Measurements from ENCODE around the gene KPNB1.

KPNB1 gene

GRCh38 chr17:47629826-47630225 lies 19.9 kb upstream of the KPNB1 start:
- Mint-ChIP-seq H3K9me3 (no peaks in the 10 kb centered on the region), H3K4me3 (no peak overlapping the region)

GRCh38 chr17:47630614-47631013 lies 19.1 kb upstream of the KPNB1 start:
- no peaks in the 10 kb centered on the region for H3K4me1 Mint-ChIP-seq

More at GRCh38 chr17:47629826-47630225, 19.9 kb upstream of the KPNB1 start:
- Mint-ChIP-seq H3K36me3 (peaks cover 3% of the 10 kb centered on the region), H3K27me3 (no peaks in the 10 kb centered on the region), H3K27ac (no peak overlapping the region), H3K4me1 (no peaks in the 10 kb centered on the region)

GRCh38 chr17:47632991-47633390 lies 16.7 kb upstream of the KPNB1 start:
- no peak overlapping the region for H3K27ac Mint-ChIP-seq
- H3K9me3 Mint-ChIP-seq, result no peaks in the 10 kb centered on the region
- no peak overlapping the region for H3K4me3 Mint-ChIP-seq
- H3K27me3 Mint-ChIP-seq, result no peaks in the 10 kb centered on the region
- H3K4me1 Mint-ChIP-seq, result peaks cover 6% of the 10 kb centered on the region
- peaks cover 3% of the 10 kb centered on the region for H3K36me3 Mint-ChIP-seq

More at GRCh38 chr17:47630614-47631013, 19.1 kb upstream of the KPNB1 start:
- no peaks in the 10 kb centered on the region for H3K9me3 Mint-ChIP-seq
- H3K27ac Mint-ChIP-seq, result no peak overlapping the region
- H3K4me3 Mint-ChIP-seq, result no peak overlapping the region
- H3K27me3 Mint-ChIP-seq, result no peaks in the 10 kb centered on the region
- H3K36me3 Mint-ChIP-seq, result peaks cover 3% of the 10 kb centered on the region

GRCh38 chr17:47633996-47634395 lies 15.7 kb upstream of the KPNB1 start:
- no peaks in the 10 kb centered on the region for H3K27me3 Mint-ChIP-seq
- no peak overlapping the region for H3K27ac Mint-ChIP-seq
- H3K4me3 Mint-ChIP-seq, result no peak overlapping the region
- H3K36me3 Mint-ChIP-seq, result peaks cover 3% of the 10 kb centered on the region
- H3K9me3 Mint-ChIP-seq, result no peaks in the 10 kb centered on the region
- H3K4me1 Mint-ChIP-seq, result peaks cover 6% of the 10 kb centered on the region

GRCh38 chr17:47634870-47635269 lies 14.8 kb upstream of the KPNB1 start:
- no peaks in the 10 kb centered on the region for H3K27me3 Mint-ChIP-seq
- peaks cover 6% of the 10 kb centered on the region for H3K4me1 Mint-ChIP-seq
- H3K4me3 Mint-ChIP-seq, result no peak overlapping the region
- no peak overlapping the region for H3K27ac Mint-ChIP-seq
- no peaks in the 10 kb centered on the region for H3K9me3 Mint-ChIP-seq
- H3K36me3 Mint-ChIP-seq, result peaks cover 2% of the 10 kb centered on the region

- Mint-ChIP-seq H3K9me3 (no peaks in the 10 kb centered on the region), H3K27ac (no peak overlapping the region), H3K27me3 (no peaks in the 10 kb centered on the region), H3K4me1 (peaks cover 6% of the 10 kb centered on the region), H3K4me3 (no peak overlapping the region), H3K36me3 (peaks cover 2% of the 10 kb centered on the region)
Observed at GRCh38 chr17:47635734-47636133, 14.0 kb upstream of the KPNB1 start.

GRCh38 chr17:47636273-47637030 lies 13.3 kb upstream of the KPNB1 start:
- H3K4me1 Mint-ChIP-seq, result peaks cover 6% of the 10 kb centered on the region
- H3K27ac Mint-ChIP-seq, result no peak overlapping the region
- H3K36me3 Mint-ChIP-seq, result no peaks in the 10 kb centered on the region
- no peaks in the 10 kb centered on the region for H3K9me3 Mint-ChIP-seq
- H3K4me3 Mint-ChIP-seq, result no peak overlapping the region
- no peaks in the 10 kb centered on the region for H3K27me3 Mint-ChIP-seq

- Mint-ChIP-seq H3K4me3 (no peak overlapping the region), H3K36me3 (no peaks in the 10 kb centered on the region), H3K27ac (no peak overlapping the region), H3K4me1 (peaks cover 10% of the 10 kb centered on the region), H3K9me3 (no peaks in the 10 kb centered on the region), H3K27me3 (no peaks in the 10 kb centered on the region)
Observed at GRCh38 chr17:47638903-47639302, 10.8 kb upstream of the KPNB1 start.

- H3K4me3 Mint-ChIP-seq, result no peak overlapping the region
- H3K27ac Mint-ChIP-seq, result no peak overlapping the region
- H3K27me3 Mint-ChIP-seq, result no peaks in the 10 kb centered on the region
- H3K4me1 Mint-ChIP-seq, result peaks cover 15% of the 10 kb centered on the region
- no peaks in the 10 kb centered on the region for H3K9me3 Mint-ChIP-seq
- peaks cover 1% of the 10 kb centered on the region for H3K36me3 Mint-ChIP-seq
Observed at GRCh38 chr17:47640076-47640475, 9.6 kb upstream of the KPNB1 start.

- Mint-ChIP-seq H3K4me3 (no peak overlapping the region), H3K27ac (no peak overlapping the region), H3K27me3 (no peaks in the 10 kb centered on the region), H3K9me3 (no peaks in the 10 kb centered on the region), H3K4me1 (peaks cover 14% of the 10 kb centered on the region), H3K36me3 (peaks cover 1% of the 10 kb centered on the region)
Observed at GRCh38 chr17:47641202-47641601, 8.5 kb upstream of the KPNB1 start.

GRCh38 chr17:47643116-47643515 lies 6.6 kb upstream of the KPNB1 start:
- Mint-ChIP-seq H3K27me3 (no peaks in the 10 kb centered on the region), H3K4me1 (peaks cover 16% of the 10 kb centered on the region), H3K4me3 (no peak overlapping the region), H3K36me3 (peaks cover 1% of the 10 kb centered on the region), H3K27ac (no peak overlapping the region), H3K9me3 (no peaks in the 10 kb centered on the region)

- H3K9me3 Mint-ChIP-seq, result no peaks in the 10 kb centered on the region
- H3K27me3 Mint-ChIP-seq, result no peaks in the 10 kb centered on the region
- peaks cover 24% of the 10 kb centered on the region for H3K4me1 Mint-ChIP-seq
- no peak overlapping the region for H3K4me3 Mint-ChIP-seq
- H3K36me3 Mint-ChIP-seq, result peaks cover 1% of the 10 kb centered on the region
- H3K27ac Mint-ChIP-seq, result no peak overlapping the region
Observed at GRCh38 chr17:47644324-47644723, 5.4 kb upstream of the KPNB1 start.

- Mint-ChIP-seq H3K4me1 (peaks cover 53% of the 10 kb centered on the region), H3K9me3 (no peaks in the 10 kb centered on the region), H3K27ac (peak overlapping the region; percentile 99), H3K4me3 (peak overlapping the region; percentile 98), H3K27me3 (no peaks in the 10 kb centered on the region), H3K36me3 (peaks cover 29% of the 10 kb centered on the region)
Observed at GRCh38 chr17:47649972-47650524, 329 bp downstream of the KPNB1 start.

GRCh38 chr17:47650525-47651522 lies 1.1 kb downstream of the KPNB1 start:
- Mint-ChIP-seq H3K36me3 (peaks cover 35% of the 10 kb centered on the region), H3K4me3 (peak overlapping the region; percentile 99), H3K27me3 (no peaks in the 10 kb centered on the region), H3K27ac (peak overlapping the region; percentile 99), H3K4me1 (peaks cover 59% of the 10 kb centered on the region), H3K9me3 (no peaks in the 10 kb centered on the region)

GRCh38 chr17:47651704-47652103 lies 2.0 kb downstream of the KPNB1 start:
- Mint-ChIP-seq H3K4me3 (peak overlapping the region; percentile 99), H3K4me1 (peaks cover 65% of the 10 kb centered on the region), H3K9me3 (no peaks in the 10 kb centered on the region), H3K27me3 (no peaks in the 10 kb centered on the region), H3K27ac (peak overlapping the region; percentile 99), H3K36me3 (peaks cover 38% of the 10 kb centered on the region)
